PC-3 (cell line): ENCODE measurements around the gene CASP10. TPM values are rescaled to one million over a fixed set of nuclear protein-coding genes. Genes with fewer than 3 reads are reported as not detected.
"Not testable (repeated sequence)": the region's sequence is repeated elsewhere in the genome, so short reads cannot be mapped to it uniquely, and the experiment has no call there.

Experiments used
- ATAC-seq: fragments of 200-7000 bp; cut with Tn5 transposase; 2 replicates; pipeline ENCODE4 v1.9.1; 2020; ENCODE audit warnings: mild to moderate bottlenecking, moderate library complexity
- BruUV-seq: library from RNA; stranded (reverse); fragments of 400-500 nt; replicated peaks from 2 replicates; lab custom pipeline; 2021; lab: Mats Ljungman, UMichigan
- CTCF ChIA-PET: fragments of 300-600 bp; sonication (Branson Sonifier 250); formaldehyde crosslinking; loops from one replicate; lab custom pipeline; 2022; ENCODE audit warnings: antibody characterized with exemption; lab: Charles Lee
- POLR2A ChIA-PET: fragments of 300-600 bp; sonication (Branson Sonifier 250); formaldehyde crosslinking; loops from one replicate; lab custom pipeline; 2022; ENCODE audit warnings: antibody characterized with exemption; ENCODE audit not compliant: unreplicated experiment; lab: Charles Lee
- DNase-seq: peaks from one replicate; pipeline ENCODE4 v3.0.0-alpha.2; 2015
- H2AFZ ChIP-seq: fragments of 300-600 bp; sonication (generic); 2 replicates; pipeline ENCODE4 v1.6.0; 2016; ENCODE audit warnings: antibody characterized with exemption, low read length
- H3F3A ChIP-seq: fragments of 300-600 bp; sonication (generic); one replicate; pipeline ENCODE4 v1.6.0; 2017; ENCODE audit warnings: antibody characterized with exemption, low read length, control low read depth, mild to moderate bottlenecking; ENCODE audit not compliant: unreplicated experiment
- H3K27ac ChIP-seq: fragments of 300-600 bp; sonication (generic); 2 replicates; pipeline ENCODE4 v1.5.1; 2016; ENCODE audit warnings: mild to moderate bottlenecking, low read length
- H3K27me3 ChIP-seq: fragments of 300-600 bp; sonication (generic); 2 replicates; pipeline ENCODE4 v1.6.1; 2016; ENCODE audit warnings: low read length, mixed read lengths
- H3K36me3 ChIP-seq: fragments of 300-600 bp; sonication (generic); 2 replicates; pipeline ENCODE4 v1.6.1; 2016; ENCODE audit warnings: low read depth, mixed run types, low read length, mixed read lengths
- H3K4me1 ChIP-seq: fragments of 300-600 bp; sonication (generic); 2 replicates; pipeline ENCODE4 v1.5.1; 2016; ENCODE audit warnings: low read length; ENCODE audit not compliant: insufficient read depth
- H3K4me2 ChIP-seq: fragments of 300-600 bp; sonication (generic); 2 replicates; pipeline ENCODE4 v1.6.0; 2016; ENCODE audit warnings: low read length
- H3K4me3 ChIP-seq: fragments of 300-600 bp; sonication (generic); 2 replicates; pipeline ENCODE4 v1.5.1; 2016; ENCODE audit warnings: mild to moderate bottlenecking, low read length, mixed read lengths
- H3K79me2 ChIP-seq: fragments of 300-600 bp; sonication (generic); 2 replicates; pipeline ENCODE4 v1.6.1; 2017; ENCODE audit warnings: low read length, mixed read lengths
- H3K9ac ChIP-seq: fragments of 300-600 bp; sonication (generic); 2 replicates; pipeline ENCODE4 v1.6.0; 2016; ENCODE audit warnings: mild to moderate bottlenecking, low read length
- H3K9me2 ChIP-seq: fragments of 300-600 bp; sonication (generic); replicated peaks from 2 replicates; pipeline ENCODE4 v1.6.1; 2016; ENCODE audit warnings: mixed run types, low read length, mixed read lengths
- H3K9me3 ChIP-seq: fragments of 300-600 bp; sonication (generic); 2 replicates; pipeline ENCODE4 v1.6.1; 2016; ENCODE audit warnings: low read length, mixed read lengths
- H4K20me1 ChIP-seq: fragments of 300-600 bp; sonication (generic); 2 replicates; pipeline ENCODE4 v1.6.1; 2016; ENCODE audit warnings: low read length, mixed read lengths
- EZH2 ChIP-seq: fragments of 300-600 bp; sonication (generic); IDR thresholded peaks from one replicate; pipeline ENCODE4 v1.6.1; 2017; ENCODE audit warnings: antibody characterized with exemption, mild to moderate bottlenecking, low read length; ENCODE audit not compliant: unreplicated experiment
- EZH2phosphoT487 ChIP-seq: fragments of 300-600 bp; sonication (generic); IDR thresholded peaks from 2 replicates; pipeline ENCODE4 v1.6.1; 2018; ENCODE audit warnings: mild to moderate bottlenecking, antibody characterized with exemption, low read length, borderline replicate concordance
- intact Hi-C: fragments of 100-400 bp; cut with micrococcal nuclease; formaldehyde crosslinking; loops from 2 replicates; pipeline ENCODE4 v1.9.0; 2023
- total RNA-seq: library from RNA; depleted of rRNA; stranded (reverse); fragments of >200 nt; gene quantifications from 2 replicates; pipeline ENCODE4 v1.2.3, GENCODE V29; 2014
- TF ChIP-seq, protein P1 (sequence below): fragments of 300-600 bp; sonication (generic); conservative IDR thresholded peaks from 2 replicates; pipeline ENCODE4 v1.5.1; 2017; ENCODE audit warnings: antibody characterized with exemption, low read depth, mild to moderate bottlenecking, low read length

CASP10 gene
- total RNA-seq, 1 experiment from 2014 or later = 4.2 TPM

DNA sequence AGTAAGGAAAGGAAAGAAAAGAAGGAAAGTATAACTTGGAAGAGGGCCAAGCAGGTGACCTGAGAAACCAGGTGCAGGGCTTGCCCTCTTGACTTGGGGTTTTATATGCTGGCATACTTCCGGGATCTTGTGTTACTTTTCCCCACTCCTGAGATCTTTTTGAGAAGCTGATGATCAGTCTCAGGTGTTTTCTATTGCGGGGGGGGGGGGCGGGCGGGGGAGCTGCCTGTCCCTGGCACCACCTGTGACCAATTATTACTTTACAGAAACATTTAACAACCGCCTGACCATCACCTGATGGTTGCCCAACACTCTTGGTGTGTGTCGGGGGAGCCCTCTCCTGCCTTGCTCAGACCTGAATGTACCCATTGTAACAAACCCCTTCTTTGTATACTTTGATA is 6.9 kb upstream of the CASP10 start:
- ChIA-PET CTCF (no interaction called here), POLR2A (no interaction called here)
- DNase-seq = no peak
- Histone ChIP-seq H2AFZ (no peak overlapping the region), H3K27me3 (no peaks in the 10 kb centered on the region), H3K4me2 (no peak overlapping the region), H3K36me3 (no peaks in the 10 kb centered on the region), H3K4me1 (no peaks in the 10 kb centered on the region), H3K4me3 (no peak overlapping the region), H3K27ac (no peak overlapping the region), H3K9me3 (0 out of 2 replicates have a peak, but pooled peaks cover 4% of the 10 kb centered on the region), H3F3A (no peaks in the 10 kb centered on the region), H4K20me1 (no peaks in the 10 kb centered on the region), H3K9me2 (no peaks in the 10 kb centered on the region), H3K79me2 (no peaks in the 10 kb centered on the region), H3K9ac (no peak overlapping the region)
- intact Hi-C loops = loop anchor here (2.0 to 5.0 kb wide), 2 partner anchors 59 to 105 kb away; partner anchors contain the start of genes CFLAR and HYCC2
- TF ChIP-seq EZH2 (no peak), EZH2phosphoT487 (no peak)
- TF ChIP-seq, protein P1, sequence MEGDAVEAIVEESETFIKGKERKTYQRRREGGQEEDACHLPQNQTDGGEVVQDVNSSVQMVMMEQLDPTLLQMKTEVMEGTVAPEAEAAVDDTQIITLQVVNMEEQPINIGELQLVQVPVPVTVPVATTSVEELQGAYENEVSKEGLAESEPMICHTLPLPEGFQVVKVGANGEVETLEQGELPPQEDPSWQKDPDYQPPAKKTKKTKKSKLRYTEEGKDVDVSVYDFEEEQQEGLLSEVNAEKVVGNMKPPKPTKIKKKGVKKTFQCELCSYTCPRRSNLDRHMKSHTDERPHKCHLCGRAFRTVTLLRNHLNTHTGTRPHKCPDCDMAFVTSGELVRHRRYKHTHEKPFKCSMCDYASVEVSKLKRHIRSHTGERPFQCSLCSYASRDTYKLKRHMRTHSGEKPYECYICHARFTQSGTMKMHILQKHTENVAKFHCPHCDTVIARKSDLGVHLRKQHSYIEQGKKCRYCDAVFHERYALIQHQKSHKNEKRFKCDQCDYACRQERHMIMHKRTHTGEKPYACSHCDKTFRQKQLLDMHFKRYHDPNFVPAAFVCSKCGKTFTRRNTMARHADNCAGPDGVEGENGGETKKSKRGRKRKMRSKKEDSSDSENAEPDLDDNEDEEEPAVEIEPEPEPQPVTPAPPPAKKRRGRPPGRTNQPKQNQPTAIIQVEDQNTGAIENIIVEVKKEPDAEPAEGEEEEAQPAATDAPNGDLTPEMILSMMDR = no peak
- BruUV-seq = no TSS peak
- no peak for ATAC-seq

DNA sequence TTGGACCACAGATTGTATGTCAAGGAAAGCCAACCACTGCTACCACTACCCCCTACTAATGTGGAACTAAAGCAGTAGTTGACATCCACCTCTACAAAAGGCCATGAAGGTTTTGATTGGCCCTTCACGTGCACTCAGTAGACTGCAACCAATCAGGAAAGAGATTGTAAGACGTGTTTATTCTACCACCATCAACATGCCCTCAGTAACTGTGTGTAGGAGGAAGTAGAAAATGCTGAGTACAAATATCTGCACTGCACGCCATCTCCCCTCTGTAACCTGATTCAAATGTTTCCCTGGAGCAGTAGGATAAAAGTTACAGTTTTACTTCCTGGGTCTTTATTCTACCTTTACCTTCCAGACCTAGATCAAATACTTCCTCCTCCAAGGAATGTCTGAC is 2.9 kb upstream of the CASP10 start:
- BruUV-seq = no TSS peak
- no peak overlapping the region for H3K9ac ChIP-seq
- H3K79me2 ChIP-seq = no peaks in the 10 kb centered on the region
- CTCF ChIA-PET = no interaction called here
- no peaks in the 10 kb centered on the region for H3K27me3 ChIP-seq
- no peaks in the 10 kb centered on the region for H4K20me1 ChIP-seq
- POLR2A ChIA-PET = no interaction called here
- intact Hi-C loops = loop anchor here (5.0 kb wide), 1 partner anchor 182 kb away; no protein-coding TSS in a partner anchor
- DNase-seq (no peak), ATAC-seq (no peak)
- 0 out of 2 replicates have a peak, but pooled peaks cover 4% of the 10 kb centered on the region for H3K9me3 ChIP-seq
- H3K4me1 ChIP-seq = no peaks in the 10 kb centered on the region
- no peaks in the 10 kb centered on the region for H3K9me2 ChIP-seq
- no peaks in the 10 kb centered on the region for H3F3A ChIP-seq
- H3K4me2 ChIP-seq = no peak overlapping the region
- H3K36me3 ChIP-seq = no peaks in the 10 kb centered on the region
- H2AFZ ChIP-seq = no peak overlapping the region
- H3K27ac ChIP-seq = no peak overlapping the region
- TF ChIP-seq EZH2phosphoT487 (no peak), EZH2 (no peak)
- TF ChIP-seq, protein P1 = no peak
- H3K4me3 ChIP-seq = no peak overlapping the region

DNA sequence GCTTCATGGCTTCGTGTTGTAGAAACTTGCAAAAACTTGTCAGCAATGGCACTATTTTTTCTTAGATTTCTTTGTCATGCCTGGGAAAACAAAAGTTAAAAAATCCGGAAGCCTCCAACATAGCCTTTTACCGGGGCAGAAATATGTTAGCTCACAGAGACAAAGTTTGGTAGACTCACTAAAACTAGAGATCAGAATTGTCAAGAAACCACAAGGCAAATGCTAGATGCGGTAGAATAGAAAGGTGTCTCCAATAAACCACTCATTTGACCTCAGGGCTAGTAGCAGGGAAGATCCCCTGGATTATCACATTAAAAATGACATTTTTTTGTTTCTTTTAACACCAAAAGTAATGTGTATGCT is 405 bp downstream of the CASP10 start:
- Histone ChIP-seq H3K27ac (no peak overlapping the region), H3K4me2 (peak overlapping the region; percentile 64), H3F3A (no peaks in the 10 kb centered on the region), H2AFZ (peak overlapping the region; percentile 68), H3K4me1 (no peaks in the 10 kb centered on the region), H3K79me2 (no peaks in the 10 kb centered on the region), H3K4me3 (peak overlapping the region; percentile 54), H3K9ac (peak overlapping the region; percentile 9), H3K9me3 (no peaks in the 10 kb centered on the region), H3K9me2 (no peaks in the 10 kb centered on the region), H4K20me1 (no peaks in the 10 kb centered on the region), H3K36me3 (no peaks in the 10 kb centered on the region), H3K27me3 (no peaks in the 10 kb centered on the region)
- ATAC-seq (no peak), DNase-seq (no peak)
- CTCF ChIA-PET = interaction anchor here (0.6 to 1.8 kb wide), 2 partner anchors 49 to 218 kb away, joined by 3 to 38 read pairs; no protein-coding TSS in a partner anchor
- BruUV-seq = TSS peak; percentile 83
- no peak for TF ChIP-seq EZH2phosphoT487
- TF ChIP-seq EZH2 = no peak
- TF ChIP-seq, protein P1 = no peak
- POLR2A ChIA-PET = interaction anchor here (0.7 to 1.5 kb wide), 2 partner anchors 50 to 239 kb away, joined by 4 to 7 read pairs; no protein-coding TSS in a partner anchor
- intact Hi-C loops = loop anchor here (5.0 kb wide), 1 partner anchor 179 kb away; no protein-coding TSS in a partner anchor

DNA sequence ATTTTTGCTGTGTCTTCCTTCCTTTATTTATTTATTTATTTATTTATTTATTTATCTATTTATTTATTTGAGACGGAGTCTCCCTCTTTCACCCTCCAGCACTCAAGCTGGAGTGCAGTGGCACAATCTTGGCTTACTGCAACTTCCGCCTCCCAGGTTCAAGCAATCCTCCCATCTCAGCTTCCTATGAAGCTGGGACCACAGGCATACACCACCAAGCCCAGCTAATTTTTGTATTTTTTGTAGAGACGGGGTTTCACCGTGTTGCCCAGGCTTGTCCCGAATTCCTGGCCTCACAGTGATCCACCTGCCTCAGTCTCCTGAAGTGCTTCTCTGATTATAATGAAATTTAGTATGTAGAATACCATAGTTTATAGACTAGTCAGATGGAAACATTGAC is 894 bp downstream of the CASP10 start:
- H3K9me3 ChIP-seq, H3K79me2 ChIP-seq, BruUV-seq, H2AFZ ChIP-seq, H3K4me3 ChIP-seq, H3K4me1 ChIP-seq, DNase-seq, H3K27ac ChIP-seq, H3F3A ChIP-seq, POLR2A ChIA-PET, H4K20me1 ChIP-seq, H3K9ac ChIP-seq, ATAC-seq, H3K9me2 ChIP-seq, H3K36me3 ChIP-seq, H3K27me3 ChIP-seq: not testable (repeated sequence)
- H3K4me2 ChIP-seq = peak overlapping the region; percentile 64; the same call in 1 of the 2 replicates
- intact Hi-C loops = loop anchor here (5.0 kb wide), 1 partner anchor 178 kb away; no protein-coding TSS in a partner anchor
- CTCF ChIA-PET = interaction anchor here (1.8 kb wide), 1 partner anchor 49 kb away, joined by 38 read pairs; no protein-coding TSS in a partner anchor
